HepG2 (cell line): ENCODE measurements around the gene DNASE2. TPM values are rescaled to one million over a fixed set of nuclear protein-coding genes. Genes with fewer than 3 reads are reported as not detected.

Source experiments
- ATF7-NPFF ChIP-seq: sonication (generic); formaldehyde crosslinking; IDR thresholded peaks from 2 replicates; pipeline ENCODE4 v1.8.1; 2023; ENCODE audit warnings: mild to moderate bottlenecking, low read depth, missing genetic modification reagents, moderate library complexity
- CENPBD1 ChIP-seq: sonication (generic); formaldehyde crosslinking; IDR thresholded peaks from 2 replicates; pipeline ENCODE4 v1.8.0; 2022; ENCODE audit warnings: missing genetic modification reagents, low read depth, mild to moderate bottlenecking, borderline replicate concordance
- DPF2 ChIP-seq: sonication (generic); formaldehyde crosslinking; IDR thresholded peaks from 2 replicates; pipeline ENCODE4 v1.4.0; 2020; ENCODE audit warnings: mild to moderate bottlenecking, low read depth, missing genetic modification reagents, borderline replicate concordance
- ETV6 ChIP-seq: sonication (generic); formaldehyde crosslinking; conservative IDR thresholded peaks from 2 replicates; pipeline ENCODE4 v1.4.0; 2020; ENCODE audit warnings: missing genetic modification reagents
- JARID2 ChIP-seq: sonication (generic); formaldehyde crosslinking; IDR thresholded peaks from 2 replicates; pipeline ENCODE4 v1.8.1; 2023; ENCODE audit warnings: missing genetic modification reagents, inconsistent platforms; ENCODE audit not compliant: insufficient replicate concordance
- KLF15 ChIP-seq: sonication (generic); formaldehyde crosslinking; IDR thresholded peaks from 2 replicates; pipeline ENCODE4 v1.8.1; 2023; ENCODE audit warnings: borderline replicate concordance, mild to moderate bottlenecking, inconsistent platforms, missing genetic modification reagents, mixed read lengths
- MAFK ChIP-seq, 2 experiments: IDR thresholded peaks in 1 of 2; conservative IDR thresholded peaks in 1 of 2; 2 replicates each; pipeline ENCODE4 v1.6.1; 2011; ENCODE audit warnings: improper control_type of control experiment in 2 of 2, low read length in 2 of 2
- MEF2D ChIP-seq: sonication (generic); formaldehyde crosslinking; IDR thresholded peaks from 2 replicates; pipeline ENCODE4 v1.5.1; 2020; ENCODE audit warnings: mild to moderate bottlenecking, missing genetic modification reagents
- MEIS2 ChIP-seq: sonication (generic); formaldehyde crosslinking; IDR thresholded peaks from 2 replicates; pipeline ENCODE4 v1.9.0; 2021; ENCODE audit warnings: mild to moderate bottlenecking, missing genetic modification reagents
- PATZ1 ChIP-seq: sonication (generic); formaldehyde crosslinking; IDR thresholded peaks from 2 replicates; pipeline ENCODE4 v1.4.0; 2020; ENCODE audit warnings: missing genetic modification reagents
- POLR2G ChIP-seq: fragments of 200-400 bp; formaldehyde crosslinking; IDR thresholded peaks from 2 replicates; pipeline ENCODE4 v1.6.1; 2018; ENCODE audit warnings: mild to moderate bottlenecking, low read depth, low read length, moderate library complexity
- RAD51 ChIP-seq: fragments of 450-650 bp; IDR thresholded peaks from 2 replicates; pipeline ENCODE4 v1.6.1; 2016; ENCODE audit warnings: borderline replicate concordance
- RFXANK ChIP-seq: IDR thresholded peaks from 2 replicates; pipeline ENCODE4 v1.6.1; 2016
- SMAD3 ChIP-seq: sonication (generic); formaldehyde crosslinking; IDR thresholded peaks from 2 replicates; pipeline ENCODE4 v1.4.0; 2020; ENCODE audit warnings: missing genetic modification reagents
- SNAPC4 ChIP-seq: sonication (generic); formaldehyde crosslinking; IDR thresholded peaks from 2 replicates; pipeline ENCODE4 v1.4.0; 2020; ENCODE audit warnings: mild to moderate bottlenecking, missing genetic modification reagents
- THAP11 ChIP-seq: IDR thresholded peaks from 2 replicates; pipeline ENCODE4 v1.6.1; 2016; ENCODE audit warnings: missing biosample characterization, missing genetic modification reagents
- XBP1 ChIP-seq: sonication (generic); formaldehyde crosslinking; IDR thresholded peaks from 2 replicates; pipeline ENCODE4 v1.5.0; 2020; ENCODE audit warnings: missing genetic modification reagents
- ZBTB42 ChIP-seq: sonication (generic); formaldehyde crosslinking; IDR thresholded peaks from 2 replicates; pipeline ENCODE4 v1.5.0; 2020; ENCODE audit warnings: mild to moderate bottlenecking, missing genetic modification reagents
- ZC3H13 ChIP-seq: sonication (generic); formaldehyde crosslinking; IDR thresholded peaks from 2 replicates; pipeline ENCODE4 v1.8.1; 2023; ENCODE audit warnings: mild to moderate bottlenecking, missing genetic modification reagents, moderate library complexity
- ZNF234 ChIP-seq: sonication (generic); formaldehyde crosslinking; conservative IDR thresholded peaks from 2 replicates; pipeline ENCODE4 v1.5.1; 2020; ENCODE audit warnings: mild to moderate bottlenecking, missing genetic modification reagents
- ZNF317 ChIP-seq: sonication (generic); formaldehyde crosslinking; IDR thresholded peaks from 2 replicates; pipeline ENCODE4 v1.5.0; 2020; ENCODE audit warnings: mild to moderate bottlenecking, missing genetic modification reagents
- ZNF501 ChIP-seq: sonication (generic); formaldehyde crosslinking; IDR thresholded peaks from 2 replicates; pipeline ENCODE4 v1.5.1; 2020; ENCODE audit warnings: mild to moderate bottlenecking, moderate library complexity, missing genetic modification reagents
- ZNF672 ChIP-seq: sonication (generic); formaldehyde crosslinking; IDR thresholded peaks from 2 replicates; pipeline ENCODE4 v1.8.1; 2022; ENCODE audit warnings: missing genetic modification reagents
- polyA plus RNA-seq, 8 experiments: library from polyadenylated mRNA; depleted of rRNA in 3 of 8; stranded (reverse) in 7 of 8; unstranded in 1 of 8; fragments of >200 nt; fragmentation: Illumina TruSeq in 4 of 8; extraction: Trizol in 4 of 8; gene quantifications; 2 replicates each; pipeline versions ENCODE4 v1.2.1 to v1.2.3, GENCODE V29; 2011 to 2016; ENCODE audit warnings: low read depth in 4 of 8, missing spikeins in 1 of 8, mixed read lengths in 1 of 8; ENCODE audit not compliant: insufficient read depth in 1 of 8
- total RNA-seq, 5 experiments: library from RNA; depleted of rRNA; stranded (reverse); fragments of >200 nt; fragmentation: Illumina TruSeq; extraction: Trizol; gene quantifications; 2 replicates each; pipeline ENCODE4 v1.2.3, GENCODE V29; 2016; ENCODE audit warnings: low read depth in 1 of 5

Gene DNASE2
- total and polyA plus RNA-seq, 2 of the 13 experiments (the other 11 are each of a cell fraction or from before 2014, with no cell fraction given) = 7.5 to 16.2 TPM

GRCh38 chr19:12890787-12891552, 9.7 kb upstream of the DNASE2 start, which contains the start of gene GCDH (continued):
- TF ChIP-seq ZC3H13 = no peak
- TF ChIP-seq ZNF672 = no peak
- no peak for TF ChIP-seq SMAD3 (CRISPR knock-in tag)
- peak; percentile 86; the same call in 1 of the 2 replicates for TF ChIP-seq SNAPC4
- TF ChIP-seq MEF2D (CRISPR knock-in tag) = no peak
- TF ChIP-seq ETV6 (CRISPR knock-in tag) = no peak
- peak; percentile 85 for TF ChIP-seq THAP11 (CRISPR knock-in tag)
- 0 out of 2 replicates have a peak, but pooled peaks have one; percentile 25 for TF ChIP-seq ZBTB42 (CRISPR knock-in tag)
- peak; percentile 24; the same call in 1 of the 2 replicates for TF ChIP-seq PATZ1
- peak; percentile 40; the same call in 1 of the 2 replicates for TF ChIP-seq KLF15 (CRISPR knock-in tag)
- peak; percentile 46; the same call in 1 of the 2 replicates for TF ChIP-seq ZNF317
- no peak for TF ChIP-seq DPF2 (CRISPR knock-in tag)
- no peak for TF ChIP-seq JARID2 (CRISPR knock-in tag)
- TF ChIP-seq MAFK (conservative IDR thresholded peaks at IDR 0.05 in 1 of 2, IDR thresholded peaks at IDR 0.05 in 1 of 2; ENCODE audit: low read length in 2 of 2) = no peak
- 0 out of 2 replicates have a peak, but pooled peaks have one; percentile 31 for TF ChIP-seq RFXANK (CRISPR knock-in tag)
- TF ChIP-seq RAD51 = no peak
- no peak; the same call in 1 of the 2 replicates for TF ChIP-seq ATF7-NPFF (CRISPR knock-in tag)
- TF ChIP-seq ZNF234 (CRISPR knock-in tag) = no peak
- TF ChIP-seq ZNF501 (CRISPR knock-in tag) = peak; percentile 83
- TF ChIP-seq POLR2G = peak; percentile 89
- TF ChIP-seq CENPBD1 (CRISPR knock-in tag) = no peak
- 0 out of 2 replicates have a peak, but pooled peaks have one; percentile 31 for TF ChIP-seq MEIS2
- no peak for TF ChIP-seq XBP1 (CRISPR knock-in tag)
